Gastroesophageal sphincter (tissue), 3 donors: ENCODE data around the gene TCF4.

Source experiments
- EP300 ChIP-seq: sonication (generic); formaldehyde crosslinking; IDR thresholded peaks from one replicate; pipeline ENCODE4 v1.6.1; 2017; ENCODE audit warnings: antibody characterized with exemption, mild to moderate bottlenecking
- POLR2A ChIP-seq, 2 donors: fragments of 450-650 bp; IDR thresholded peaks; one replicate each; pipeline ENCODE4 v1.6.1; 2017; ENCODE audit warnings: antibody characterized with exemption in 2 of 2, mild to moderate bottlenecking in 2 of 2, moderate library complexity in 1 of 2
- TF ChIP-seq, protein P1 (sequence below), 4 experiments: fragments of 200-600 bp in 2 of 4; fragments of 450-650 bp in 2 of 4; sonication (generic) in 1 of 4; IDR thresholded peaks; one replicate each; pipeline ENCODE4 v1.5.1; 2017 to 2019; ENCODE audit warnings: antibody characterized with exemption in 4 of 4, mild to moderate bottlenecking in 2 of 4, moderate library complexity in 2 of 4

DNA sequence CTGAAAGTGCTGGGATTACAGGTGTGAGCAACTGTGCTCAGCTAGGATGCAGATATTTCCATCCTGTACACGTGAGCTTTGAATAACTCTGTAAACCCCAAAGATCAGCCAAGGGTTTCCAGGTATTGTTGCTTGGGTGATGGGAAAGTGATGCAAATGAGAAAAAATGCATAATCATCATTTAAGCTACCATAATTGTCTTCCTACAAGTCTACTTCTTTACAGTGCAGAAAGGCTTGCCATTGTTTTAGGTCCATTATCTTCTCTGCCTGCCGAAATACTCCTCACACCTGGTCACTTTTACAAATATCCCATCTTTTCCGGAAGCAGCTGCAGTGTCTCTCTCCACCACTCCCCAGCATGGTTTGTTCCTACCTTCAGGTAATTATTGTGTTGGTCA is 368.9 kb downstream of the TCF4 start:
- TF ChIP-seq POLR2A (IDR thresholded peaks at IDR 0.05) (no peak), EP300 (no peak)
- TF ChIP-seq, protein P1, sequence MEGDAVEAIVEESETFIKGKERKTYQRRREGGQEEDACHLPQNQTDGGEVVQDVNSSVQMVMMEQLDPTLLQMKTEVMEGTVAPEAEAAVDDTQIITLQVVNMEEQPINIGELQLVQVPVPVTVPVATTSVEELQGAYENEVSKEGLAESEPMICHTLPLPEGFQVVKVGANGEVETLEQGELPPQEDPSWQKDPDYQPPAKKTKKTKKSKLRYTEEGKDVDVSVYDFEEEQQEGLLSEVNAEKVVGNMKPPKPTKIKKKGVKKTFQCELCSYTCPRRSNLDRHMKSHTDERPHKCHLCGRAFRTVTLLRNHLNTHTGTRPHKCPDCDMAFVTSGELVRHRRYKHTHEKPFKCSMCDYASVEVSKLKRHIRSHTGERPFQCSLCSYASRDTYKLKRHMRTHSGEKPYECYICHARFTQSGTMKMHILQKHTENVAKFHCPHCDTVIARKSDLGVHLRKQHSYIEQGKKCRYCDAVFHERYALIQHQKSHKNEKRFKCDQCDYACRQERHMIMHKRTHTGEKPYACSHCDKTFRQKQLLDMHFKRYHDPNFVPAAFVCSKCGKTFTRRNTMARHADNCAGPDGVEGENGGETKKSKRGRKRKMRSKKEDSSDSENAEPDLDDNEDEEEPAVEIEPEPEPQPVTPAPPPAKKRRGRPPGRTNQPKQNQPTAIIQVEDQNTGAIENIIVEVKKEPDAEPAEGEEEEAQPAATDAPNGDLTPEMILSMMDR (IDR thresholded peaks at IDR 0.05): no peak
